ENCODE results near the gene LARP4B.

GRCh38 chr10:949446-949845 is 17.9 kb upstream of the LARP4B start:
- TF ChIP-seq CTCF (conservative IDR thresholded peaks at IDR 0.05; ENCODE audit: low read depth in 2 of 2) (no peak), EZH2phosphoT487 (IDR thresholded peaks at IDR 0.05; ENCODE audit: unreplicated experiment) (no peak), NANOG (IDR thresholded peaks at IDR 0.05; ENCODE audit: borderline replicate concordance) (no peak), REST (IDR thresholded peaks at IDR 0.05; ENCODE audit: unreplicated experiment) (no peak), EZH2 (IDR thresholded peaks at IDR 0.05; ENCODE audit: low read depth, unreplicated experiment) (no peak), ZNF114 (CRISPR knock-in tag; IDR thresholded peaks at IDR 0.05) (no peak), CREB1 (CRISPR knock-in tag; IDR thresholded peaks at IDR 0.05; ENCODE audit: low read depth) (no peak), POLR2AphosphoS5 (IDR thresholded peaks at IDR 0.05; ENCODE audit: low read depth) (no peak)
